Endothelial cell of umbilical vein (primary cell): ENCODE results near the gene PID1. TPM values are rescaled to one million over a fixed set of nuclear protein-coding genes. Genes with fewer than 3 reads are reported as not detected.

Experiments used
- BruUV-seq: library from RNA; stranded (reverse); fragments of 400-500 nt; replicated peaks from 2 replicates; lab custom pipeline; 2021; lab: Mats Ljungman, UMichigan
- CTCF ChIA-PET: fragments of 300-600, 350-600 bp; sonication (Branson Sonifier 250); formaldehyde crosslinking; loops from one replicate; lab custom pipeline; 2021; ENCODE audit warnings: antibody characterized with exemption, inconsistent platforms; lab: Charles Lee
- POLR2A ChIA-PET: fragments of 300-600, 350-600 bp; sonication (Branson Sonifier 250); formaldehyde crosslinking; loops from one replicate; lab custom pipeline; 2021; ENCODE audit warnings: antibody characterized with exemption, inconsistent platforms; lab: Charles Lee
- DNase-seq: peaks from one replicate; pipeline ENCODE4 v3.0.0-alpha.2; 2011; ENCODE audit warnings: low read depth, low spot score
- FAIRE-seq: peaks from 2 replicates; lab custom pipeline; 2011; peaks lifted over from hg19 to GRCh38; lab: Jason Lieb, UNC
- H2AFZ ChIP-seq: 2 replicates; pipeline ENCODE4 v1.6.0; 2012; ENCODE audit warnings: low read depth, low read length, control low read depth, inconsistent platforms
- H3K27ac ChIP-seq: 2 replicates; pipeline ENCODE4 v1.5.1; 2011; ENCODE audit warnings: low read depth, mild to moderate bottlenecking, control low read depth, low read length, moderate library complexity; ENCODE audit not compliant: insufficient read depth
- H3K27me3 ChIP-seq, 2 experiments: 2 replicates each; pipeline versions ENCODE4 v1.6.0 to v1.6.1; 2011; ENCODE audit warnings: low read length in 2 of 2, mixed read lengths in 1 of 2; ENCODE audit not compliant: control insufficient read depth in 2 of 2, insufficient read depth in 2 of 2
- H3K36me3 ChIP-seq, 2 experiments: 2 replicates in 1 of 2; 3 replicates in 1 of 2; pipeline ENCODE4 v1.5.1; 2011; ENCODE audit warnings: low read length in 2 of 2, mild to moderate bottlenecking in 1 of 2, moderate library complexity in 1 of 2; ENCODE audit not compliant: control insufficient read depth in 2 of 2, insufficient read depth in 2 of 2; ENCODE audit errors: extremely low read depth in 1 of 2
- H3K4me1 ChIP-seq: 3 replicates; pipeline ENCODE4 v1.5.1; 2011; ENCODE audit warnings: mild to moderate bottlenecking, low read length; ENCODE audit not compliant: control insufficient read depth, insufficient read depth; ENCODE audit errors: extremely low read depth
- H3K4me2 ChIP-seq: 2 replicates; pipeline ENCODE4 v1.6.1; 2011; ENCODE audit warnings: low read length, control low read depth, mixed read lengths; ENCODE audit not compliant: insufficient read depth
- H3K4me3 ChIP-seq, 3 experiments: fragments of 200-600 bp in 1 of 3; sonication (generic), shearing (Covaris generic) in 1 of 3; replicated peaks in 1 of 3; 2 replicates each; pipeline ENCODE4 v1.5.1; 2011 to 2016; ENCODE audit warnings: control low read depth in 3 of 3, low read length in 3 of 3, mild to moderate bottlenecking in 2 of 3, inconsistent platforms in 1 of 3, low read depth in 1 of 3, moderate library complexity in 1 of 3; ENCODE audit not compliant: insufficient read depth in 1 of 3
- H3K79me2 ChIP-seq: 2 replicates; pipeline ENCODE4 v1.6.0; 2012; ENCODE audit warnings: low read length, inconsistent platforms; ENCODE audit not compliant: control insufficient read depth, insufficient read depth
- H3K9ac ChIP-seq: replicated peaks from 2 replicates; pipeline ENCODE3; 2011; ENCODE audit warnings: low read length, control low read depth; ENCODE audit not compliant: insufficient read depth; ENCODE audit errors: extremely low read depth
- H3K9me1 ChIP-seq: replicated peaks from 3 replicates; pipeline ENCODE4 v1.6.0; 2011; ENCODE audit warnings: mild to moderate bottlenecking, low read length; ENCODE audit not compliant: control insufficient read depth, insufficient read depth; ENCODE audit errors: extremely low read depth
- H3K9me3 ChIP-seq: replicated peaks from 2 replicates; pipeline ENCODE4 v1.5.1; 2012; ENCODE audit warnings: low read length, inconsistent platforms; ENCODE audit not compliant: control insufficient read depth, insufficient read depth
- H4K20me1 ChIP-seq: replicated peaks from 2 replicates; pipeline ENCODE3; 2011; ENCODE audit warnings: mild to moderate bottlenecking, low read length; ENCODE audit not compliant: control insufficient read depth, insufficient read depth; ENCODE audit errors: extremely low read depth
- EZH2 ChIP-seq: IDR thresholded peaks from 2 replicates; pipeline ENCODE4 v1.6.1; 2012; ENCODE audit warnings: borderline replicate concordance, low read depth, mild to moderate bottlenecking, moderate library complexity, low read length, inconsistent platforms; ENCODE audit not compliant: severe bottlenecking
- FOS ChIP-seq: IDR thresholded peaks from 2 replicates; pipeline ENCODE4 v1.6.1; 2011; ENCODE audit warnings: mild to moderate bottlenecking, low read length, moderate library complexity, borderline replicate concordance; ENCODE audit not compliant: insufficient read depth
- GATA2 ChIP-seq: IDR thresholded peaks from 2 replicates; pipeline ENCODE4 v1.7.0; 2011; ENCODE audit warnings: low read depth, mild to moderate bottlenecking, moderate library complexity, mixed read lengths, low read length; ENCODE audit not compliant: insufficient read length, insufficient read depth
- JUN ChIP-seq: IDR thresholded peaks from 2 replicates; pipeline ENCODE4 v1.6.1; 2011; ENCODE audit warnings: borderline replicate concordance, low read depth; ENCODE audit not compliant: insufficient read length, insufficient read depth
- MYC ChIP-seq: IDR thresholded peaks from one replicate; pipeline ENCODE4 v1.6.1; 2011; ENCODE audit warnings: mild to moderate bottlenecking, low read depth, low read length
- POLR2A ChIP-seq: IDR thresholded peaks from 2 replicates; pipeline ENCODE4 v1.6.1; 2012; ENCODE audit warnings: low read depth, mild to moderate bottlenecking, control low read depth, low read length
- POLR2AphosphoS5 ChIP-seq: IDR thresholded peaks from 2 replicates; pipeline ENCODE4 v1.6.1; 2012; ENCODE audit warnings: low read depth, mild to moderate bottlenecking, control low read depth, low read length, moderate library complexity; ENCODE audit not compliant: insufficient read depth
- dilution Hi-C: fragments of 300-500 bp; cut with MboI; formaldehyde crosslinking; loops from one replicate; pipeline ENCODE4 v1.15.0; 2019; ENCODE audit warnings: low sequenced_read_pairs; ENCODE audit not compliant: extremely low pct_ligation_motif_present
- intact Hi-C: fragments of 100-400 bp; cut with micrococcal nuclease; formaldehyde crosslinking; loops from one replicate; pipeline ENCODE4 v1.10.0; 2022
- polyA plus RNA-seq, 4 experiments: library from polyadenylated mRNA; depleted of rRNA in 3 of 4; stranded (reverse) in 3 of 4; unstranded in 1 of 4; fragments of >200 nt; gene quantifications; 2 replicates each; pipeline versions ENCODE4 v1.2.1 to v1.2.3, GENCODE V29; 2011 to 2012; ENCODE audit warnings: missing spikeins in 1 of 4
- total RNA-seq: library from RNA; stranded (reverse); gene quantifications from 2 replicates; pipeline ENCODE4 v1.2.3, GENCODE V29; 2021
- TF ChIP-seq, protein P1 (sequence below): IDR thresholded peaks from 2 replicates; pipeline ENCODE4 v1.6.1; 2011; ENCODE audit not compliant: insufficient read depth, insufficient read length
- TF ChIP-seq, protein P2 (sequence below), 2 donors: IDR thresholded peaks; 1 replicate in 1 of 2; 2 replicates in 1 of 2; pipeline ENCODE4 v1.5.1; 2011; ENCODE audit warnings: low read length in 2 of 2, mild to moderate bottlenecking in 2 of 2, moderate library complexity in 2 of 2, control low read depth in 1 of 2, inconsistent platforms in 1 of 2, low read depth in 1 of 2; ENCODE audit not compliant: insufficient read depth in 1 of 2; ENCODE audit errors: extremely low read depth in 1 of 2

Gene PID1
- total and polyA plus RNA-seq, 2 donors (not counting 3 experiments of a cell fraction or from before 2014, with no cell fraction given) = not detected

- Histone ChIP-seq H3K79me2 (no peaks in the 10 kb centered on the region), H3K9ac (no peak overlapping the region), H2AFZ (no peak overlapping the region), H3K9me3 (no peaks in the 10 kb centered on the region), H3K4me3 (no peak overlapping the region), H3K36me3 (no peaks in the 10 kb centered on the region), H3K9me1 (no peaks in the 10 kb centered on the region), H4K20me1 (no peaks in the 10 kb centered on the region), H3K4me2 (no peak overlapping the region), H3K4me1 (no peaks in the 10 kb centered on the region), H3K27ac (no peak overlapping the region), H3K27me3 (no peaks in the 10 kb centered on the region)
- FAIRE-seq = no peak
- no TSS peak for BruUV-seq
- intact Hi-C loops (no loop called here), dilution Hi-C loops (no loop called here)
- ChIA-PET POLR2A (no interaction called here), CTCF (no interaction called here)
- DNase-seq = no peak
- no peak for TF ChIP-seq MYC
- no peak for TF ChIP-seq GATA2
- no peak for TF ChIP-seq JUN
- TF ChIP-seq POLR2AphosphoS5 = no peak
- TF ChIP-seq EZH2 = no peak
- TF ChIP-seq FOS = no peak
- TF ChIP-seq, protein P1, sequence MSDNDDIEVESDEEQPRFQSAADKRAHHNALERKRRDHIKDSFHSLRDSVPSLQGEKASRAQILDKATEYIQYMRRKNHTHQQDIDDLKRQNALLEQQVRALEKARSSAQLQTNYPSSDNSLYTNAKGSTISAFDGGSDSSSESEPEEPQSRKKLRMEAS = no peak
- TF ChIP-seq, protein P2, sequence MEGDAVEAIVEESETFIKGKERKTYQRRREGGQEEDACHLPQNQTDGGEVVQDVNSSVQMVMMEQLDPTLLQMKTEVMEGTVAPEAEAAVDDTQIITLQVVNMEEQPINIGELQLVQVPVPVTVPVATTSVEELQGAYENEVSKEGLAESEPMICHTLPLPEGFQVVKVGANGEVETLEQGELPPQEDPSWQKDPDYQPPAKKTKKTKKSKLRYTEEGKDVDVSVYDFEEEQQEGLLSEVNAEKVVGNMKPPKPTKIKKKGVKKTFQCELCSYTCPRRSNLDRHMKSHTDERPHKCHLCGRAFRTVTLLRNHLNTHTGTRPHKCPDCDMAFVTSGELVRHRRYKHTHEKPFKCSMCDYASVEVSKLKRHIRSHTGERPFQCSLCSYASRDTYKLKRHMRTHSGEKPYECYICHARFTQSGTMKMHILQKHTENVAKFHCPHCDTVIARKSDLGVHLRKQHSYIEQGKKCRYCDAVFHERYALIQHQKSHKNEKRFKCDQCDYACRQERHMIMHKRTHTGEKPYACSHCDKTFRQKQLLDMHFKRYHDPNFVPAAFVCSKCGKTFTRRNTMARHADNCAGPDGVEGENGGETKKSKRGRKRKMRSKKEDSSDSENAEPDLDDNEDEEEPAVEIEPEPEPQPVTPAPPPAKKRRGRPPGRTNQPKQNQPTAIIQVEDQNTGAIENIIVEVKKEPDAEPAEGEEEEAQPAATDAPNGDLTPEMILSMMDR (IDR thresholded peaks at IDR 0.05; ENCODE audit: extremely low read depth in 1 of 2, insufficient read depth in 1 of 2, low read depth in 1 of 2, low read length in 2 of 2) = no peak
- no peak for TF ChIP-seq POLR2A
Observed at GRCh38 chr2:229170171-229170570, 100.9 kb downstream of the PID1 start.
